GM13977 (cell line): Measurements from ENCODE around the gene SYT7.

Source experiments
- DNase-seq: peaks from one replicate; pipeline ENCODE4 v3.0.0; 2012; ENCODE audit warnings: low spot score
- in situ Hi-C: fragments of 300-500 bp; cut with MboI; formaldehyde crosslinking; loops from one replicate; pipeline ENCODE4 v1.12.0; 2022; ENCODE audit warnings: low sequenced_read_pairs, low pct_unique_long_range_greater_than_20kb, mixed read lengths, inconsistent platforms; ENCODE audit not compliant: unreplicated experiment
- TF ChIP-seq, protein P1 (sequence below): IDR thresholded peaks from 2 replicates; pipeline ENCODE4 v1.5.1; 2012; ENCODE audit warnings: mild to moderate bottlenecking, control low read depth; ENCODE audit not compliant: insufficient read depth; ENCODE audit errors: extremely low read depth, missing control alignments

The SYT7 gene

DNA sequence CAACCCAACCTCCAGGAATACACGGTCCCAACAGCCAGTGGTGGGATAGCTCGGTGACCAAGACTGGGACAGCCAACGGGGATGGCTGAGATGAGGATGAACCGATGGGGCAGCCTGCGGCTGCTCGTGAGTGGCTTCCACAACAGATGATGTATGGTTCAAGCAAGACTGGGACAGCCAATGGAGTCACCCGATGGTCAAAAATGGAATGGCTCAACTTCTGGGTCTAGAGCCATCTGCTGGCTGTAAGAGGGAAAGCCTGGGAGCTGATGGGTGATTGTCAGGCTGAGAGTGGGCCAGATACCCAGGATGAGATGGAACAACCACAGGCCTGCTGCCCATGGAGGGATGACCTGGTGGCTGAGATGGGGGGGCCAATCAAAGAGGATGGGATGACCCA is 35.5 kb downstream of the SYT7 start:
- TF ChIP-seq, protein P1, sequence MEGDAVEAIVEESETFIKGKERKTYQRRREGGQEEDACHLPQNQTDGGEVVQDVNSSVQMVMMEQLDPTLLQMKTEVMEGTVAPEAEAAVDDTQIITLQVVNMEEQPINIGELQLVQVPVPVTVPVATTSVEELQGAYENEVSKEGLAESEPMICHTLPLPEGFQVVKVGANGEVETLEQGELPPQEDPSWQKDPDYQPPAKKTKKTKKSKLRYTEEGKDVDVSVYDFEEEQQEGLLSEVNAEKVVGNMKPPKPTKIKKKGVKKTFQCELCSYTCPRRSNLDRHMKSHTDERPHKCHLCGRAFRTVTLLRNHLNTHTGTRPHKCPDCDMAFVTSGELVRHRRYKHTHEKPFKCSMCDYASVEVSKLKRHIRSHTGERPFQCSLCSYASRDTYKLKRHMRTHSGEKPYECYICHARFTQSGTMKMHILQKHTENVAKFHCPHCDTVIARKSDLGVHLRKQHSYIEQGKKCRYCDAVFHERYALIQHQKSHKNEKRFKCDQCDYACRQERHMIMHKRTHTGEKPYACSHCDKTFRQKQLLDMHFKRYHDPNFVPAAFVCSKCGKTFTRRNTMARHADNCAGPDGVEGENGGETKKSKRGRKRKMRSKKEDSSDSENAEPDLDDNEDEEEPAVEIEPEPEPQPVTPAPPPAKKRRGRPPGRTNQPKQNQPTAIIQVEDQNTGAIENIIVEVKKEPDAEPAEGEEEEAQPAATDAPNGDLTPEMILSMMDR = peak; percentile 39
- peak; percentile 81 for DNase-seq
- in situ Hi-C loops = no loop called here

DNA sequence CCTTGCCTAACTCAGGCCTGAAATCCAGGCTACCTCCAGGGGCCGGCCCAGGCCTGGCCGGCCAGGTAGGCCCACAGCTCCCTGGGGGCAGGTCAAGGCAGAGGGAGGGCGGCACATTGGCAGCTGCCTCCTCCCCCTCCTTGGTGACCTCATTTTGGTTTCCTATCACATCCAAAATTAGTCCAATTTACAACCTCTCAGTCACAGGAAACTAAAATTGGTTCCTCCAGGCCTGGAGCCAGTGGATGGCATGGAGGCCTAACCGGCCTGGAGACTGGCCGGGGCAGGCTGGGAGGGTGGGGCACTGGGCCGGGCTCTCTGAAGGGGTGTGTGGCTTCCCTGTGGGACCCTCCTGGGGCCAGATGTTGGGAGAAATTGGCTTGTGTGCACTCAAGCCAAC is 36.4 kb downstream of the SYT7 start:
- in situ Hi-C loops = no loop called here
- TF ChIP-seq, protein P1 = no peak
- no peak for DNase-seq

DNA sequence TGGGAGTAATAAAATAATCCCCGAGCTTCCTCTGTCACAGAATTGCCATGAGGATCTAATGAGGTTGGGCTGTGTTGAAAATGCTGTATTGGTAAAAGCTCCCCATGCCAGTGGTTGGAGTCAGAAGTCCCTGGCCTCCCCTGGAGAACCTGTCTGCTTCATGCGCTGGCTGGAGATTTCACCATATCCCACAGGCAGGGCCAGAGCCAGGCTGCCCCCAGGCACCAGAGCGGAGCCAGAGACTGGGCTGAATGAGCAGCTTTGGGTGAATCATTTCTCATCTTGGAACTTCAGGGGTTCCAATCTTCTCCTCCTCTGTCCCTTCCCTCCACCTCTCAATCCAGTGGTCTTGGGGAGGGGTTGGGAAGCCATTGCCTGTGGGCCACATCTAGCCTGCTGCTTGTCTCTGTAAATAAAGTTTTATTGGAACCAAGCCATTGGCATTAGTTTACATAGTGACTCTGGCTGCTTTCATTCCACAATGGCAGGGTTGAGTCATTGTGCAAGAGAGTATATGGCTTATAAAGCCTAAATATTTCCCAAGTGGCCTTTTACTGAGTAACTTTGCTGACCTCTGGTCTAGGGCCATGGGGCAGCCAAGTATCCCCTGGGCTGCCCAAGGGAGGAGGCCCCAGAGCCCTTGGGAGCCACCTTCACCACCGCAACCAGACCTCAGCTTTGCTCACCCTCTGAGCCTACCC is 37.1 kb downstream of the SYT7 start:
- no peak for DNase-seq
- in situ Hi-C loops = no loop called here
- TF ChIP-seq, protein P1 = no peak

DNA sequence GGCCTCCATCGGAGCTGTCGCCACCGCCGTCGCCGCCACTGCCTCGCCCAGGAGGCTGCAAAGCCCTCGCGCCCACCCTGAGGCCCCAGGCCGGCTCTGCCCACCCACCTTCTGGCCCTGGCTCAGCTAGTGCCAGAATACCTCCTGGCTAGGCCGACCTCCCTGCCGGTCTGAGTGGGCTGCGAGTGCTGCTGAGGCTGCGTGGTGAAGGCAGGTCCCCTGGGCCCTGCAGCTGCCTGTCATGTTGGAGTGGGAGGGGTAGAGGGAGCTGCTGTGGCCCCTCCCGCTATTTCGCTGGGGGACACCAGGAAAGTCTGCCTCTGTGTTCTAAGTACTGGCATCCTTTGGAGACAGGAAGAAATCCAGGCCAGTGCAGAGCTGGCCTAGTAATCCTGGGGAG is 38.2 kb downstream of the SYT7 start:
- DNase-seq = no peak
- in situ Hi-C loops = no loop called here
- TF ChIP-seq, protein P1 = no peak

DNA sequence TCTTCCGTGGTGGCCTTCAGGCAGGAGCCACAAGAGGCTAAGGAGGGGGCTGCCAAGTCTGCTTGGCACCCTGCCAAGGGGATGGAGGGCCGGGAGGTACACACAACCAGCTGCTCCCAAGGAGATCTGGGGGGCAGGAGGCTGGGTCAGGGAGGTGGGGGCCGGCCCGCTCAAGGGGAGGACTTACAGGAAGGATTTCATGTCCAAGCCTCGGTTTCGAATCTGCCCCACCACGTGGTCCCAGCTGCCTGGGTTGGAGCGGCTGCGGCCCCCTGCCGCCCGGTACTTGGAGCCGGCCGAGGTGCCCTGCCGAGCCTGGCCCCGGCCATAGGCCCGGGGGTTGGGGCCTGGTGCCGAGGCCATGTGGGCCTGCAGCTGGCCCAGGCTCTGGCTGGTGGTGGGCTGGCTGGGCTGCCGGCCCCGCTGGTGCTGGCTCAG is 38.8 kb downstream of the SYT7 start:
- DNase-seq = no peak
- TF ChIP-seq, protein P1 = no peak
- in situ Hi-C loops = no loop called here

DNA sequence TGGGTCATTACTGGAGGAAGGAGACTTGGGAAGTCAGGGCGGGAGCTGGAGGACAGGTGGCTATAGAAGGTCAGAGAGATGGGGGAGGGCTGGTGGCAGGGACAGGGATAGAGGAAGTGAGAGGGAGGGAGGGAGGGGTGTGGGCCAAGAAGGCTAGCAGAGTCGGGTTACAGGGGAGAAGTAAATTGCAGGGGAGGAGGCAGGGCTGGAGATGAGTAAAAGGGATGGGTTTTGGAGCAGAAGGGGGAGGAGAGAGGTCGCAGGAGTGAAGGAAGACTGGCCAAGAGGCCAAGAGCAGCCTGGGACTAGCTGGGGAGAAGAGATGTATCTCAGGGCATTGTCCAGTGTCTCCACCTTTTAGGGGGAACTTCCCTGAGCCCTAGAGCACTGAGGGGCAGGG is 39.3 kb downstream of the SYT7 start:
- no peak for DNase-seq
- TF ChIP-seq, protein P1 = no peak
- in situ Hi-C loops = no loop called here

DNA sequence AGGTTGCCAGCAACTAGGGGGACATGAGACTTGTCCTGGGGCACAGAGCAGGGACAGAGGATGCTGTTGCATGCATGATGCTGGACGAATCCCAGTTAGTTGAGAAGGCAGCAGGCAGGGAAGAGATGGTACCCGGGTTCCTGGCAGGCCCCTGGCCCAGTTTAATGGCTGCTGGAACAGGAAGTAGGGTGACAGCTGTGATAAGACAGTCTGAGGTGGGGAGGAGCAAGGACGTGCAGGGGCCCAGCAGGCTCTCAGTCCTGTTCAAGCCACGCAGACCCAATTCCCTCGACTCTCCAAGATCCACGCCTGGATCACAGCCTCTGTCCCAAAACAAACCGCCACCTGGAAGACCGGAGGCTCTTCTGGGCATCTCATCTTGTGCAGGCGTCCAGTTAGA is 40.3 kb downstream of the SYT7 start:
- TF ChIP-seq, protein P1 = no peak
- in situ Hi-C loops = no loop called here
- no peak for DNase-seq
